H1 (cell line): ENCODE measurements around the gene ICAM3. TPM values are rescaled to one million over a fixed set of nuclear protein-coding genes. Genes with fewer than 3 reads are reported as not detected.

Experiments
- CBX8 ChIP-seq: fragments of 300-800, 300-1000 bp; sonication (generic); IDR thresholded peaks from 2 replicates; pipeline ENCODE4 v1.7.1; 2016; ENCODE audit warnings: low read depth, low read length, borderline replicate concordance
- CEBPB ChIP-seq: IDR thresholded peaks from 2 replicates; pipeline ENCODE4 v1.6.1; 2012; ENCODE audit warnings: low read depth, low read length
- CHD1 ChIP-seq: IDR thresholded peaks from 2 replicates; pipeline ENCODE4 v1.6.1; 2012; ENCODE audit warnings: low read depth, low read length, improper control_type of control experiment
- CHD2 ChIP-seq: IDR thresholded peaks from 2 replicates; pipeline ENCODE4 v1.6.1; 2012; ENCODE audit warnings: low read length, improper control_type of control experiment
- CTCF ChIP-seq, 3 experiments: IDR thresholded peaks; 1 replicate in 2 of 3; 2 replicates in 1 of 3; pipeline versions ENCODE4 v1.5.1 to v1.6.1; 2011; ENCODE audit warnings: low read length in 3 of 3, mild to moderate bottlenecking in 3 of 3, inconsistent platforms in 2 of 3, low read depth in 1 of 3, moderate library complexity in 1 of 3; ENCODE audit not compliant: insufficient read depth in 1 of 3; ENCODE audit errors: control extremely low read depth in 1 of 3
- EGR1 ChIP-seq: IDR thresholded peaks from 2 replicates; pipeline ENCODE4 v1.6.1; 2011; ENCODE audit warnings: low read depth, low read length, borderline replicate concordance
- FOSL1 ChIP-seq: IDR thresholded peaks from 2 replicates; pipeline ENCODE4 v1.6.1; 2011; ENCODE audit warnings: mild to moderate bottlenecking, low read depth, low read length, moderate library complexity; ENCODE audit not compliant: insufficient read depth
- GTF2F1 ChIP-seq: IDR thresholded peaks from 2 replicates; pipeline ENCODE4 v1.6.1; 2012; ENCODE audit warnings: low read depth, low read length, improper control_type of control experiment, borderline replicate concordance
- HDAC6 ChIP-seq: IDR thresholded peaks from one replicate; pipeline ENCODE4 v1.7.1; 2012; ENCODE audit warnings: low read depth, mild to moderate bottlenecking, inconsistent platforms, low read length, moderate library complexity
- KDM4A ChIP-seq: IDR thresholded peaks from one replicate; pipeline ENCODE4 v1.7.1; 2012; ENCODE audit warnings: low read depth, mild to moderate bottlenecking, moderate library complexity, low read length, inconsistent platforms; ENCODE audit not compliant: severe bottlenecking
- KDM5A ChIP-seq: fragments of 200-600 bp; IDR thresholded peaks from 2 replicates; pipeline ENCODE4 v1.7.1; 2012; ENCODE audit warnings: mild to moderate bottlenecking, low read length, inconsistent platforms, mixed read lengths
- POLR2A ChIP-seq, 2 experiments: IDR thresholded peaks; 1 replicate in 1 of 2; 2 replicates in 1 of 2; pipeline ENCODE4 v1.6.1; 2011; ENCODE audit warnings: low read depth in 2 of 2, low read length in 2 of 2, mild to moderate bottlenecking in 2 of 2; ENCODE audit errors: control extremely low read depth in 1 of 2
- POU5F1 ChIP-seq: IDR thresholded peaks from 2 replicates; pipeline ENCODE4 v1.6.1; 2011; ENCODE audit warnings: low read depth, mild to moderate bottlenecking, low read length, moderate library complexity
- RBBP5 ChIP-seq: IDR thresholded peaks from 2 replicates; pipeline ENCODE4 v1.7.1; 2012; ENCODE audit warnings: low read depth, mild to moderate bottlenecking, inconsistent platforms, low read length, moderate library complexity, borderline replicate concordance
- RNF2 ChIP-seq: fragments of 200-900, 300-1000 bp; sonication (generic); IDR thresholded peaks from 2 replicates; pipeline ENCODE4 v1.7.1; 2016; ENCODE audit warnings: borderline replicate concordance, low read depth, mild to moderate bottlenecking, antibody characterized with exemption, low read length; ENCODE audit not compliant: poor library complexity, severe bottlenecking; ENCODE audit errors: missing control alignments
- RXRA ChIP-seq: IDR thresholded peaks from 2 replicates; pipeline ENCODE4 v1.6.1; 2011; ENCODE audit warnings: low read depth, mild to moderate bottlenecking, low read length, moderate library complexity; ENCODE audit not compliant: insufficient read depth
- SIRT6 ChIP-seq: IDR thresholded peaks from one replicate; pipeline ENCODE4 v1.7.1; 2012; ENCODE audit warnings: low read length, inconsistent platforms
- SRF ChIP-seq: IDR thresholded peaks from 2 replicates; pipeline ENCODE4 v1.6.1; 2011; ENCODE audit warnings: mild to moderate bottlenecking, low read depth, low read length, moderate library complexity
- SUZ12 ChIP-seq: fragments of 200-600 bp; sonication (generic); IDR thresholded peaks from 2 replicates; pipeline ENCODE4 v1.6.1; 2012; ENCODE audit warnings: mild to moderate bottlenecking, inconsistent platforms, low read length, moderate library complexity, mixed read lengths
- TAF1 ChIP-seq: IDR thresholded peaks from 2 replicates; pipeline ENCODE4 v1.6.1; 2011; ENCODE audit warnings: mild to moderate bottlenecking, low read depth, low read length
- YY1 ChIP-seq: IDR thresholded peaks from 2 replicates; pipeline ENCODE4 v1.6.1; 2011; ENCODE audit warnings: low read depth, mild to moderate bottlenecking, low read length
- ZNF274 ChIP-seq: IDR thresholded peaks from 2 replicates; pipeline ENCODE4 v1.7.0; 2012; ENCODE audit warnings: low read length, borderline replicate concordance; ENCODE audit errors: extremely low read depth
- polyA plus RNA-seq, 7 experiments: library from polyadenylated mRNA; depleted of rRNA in 3 of 7; stranded (reverse) in 5 of 7; unstranded in 2 of 7; fragments of >200 nt in 5 of 7; fragments of 200-250 nt in 2 of 7; gene quantifications; 1 replicate in 5 of 7; 2 replicates in 1 of 7; 4 replicates in 1 of 7; pipeline versions ENCODE4 v1.2.1 to v1.2.3, GENCODE V29; 2011 to 2013; ENCODE audit warnings: missing spikeins in 2 of 7, mixed read lengths in 2 of 7
- total RNA-seq: library from RNA; stranded (reverse); fragmentation: NEBNext Ultra II Directional; extraction: Animal tissue kit (Norgen Biotek cat#: 25700); gene quantifications from 2 replicates; pipeline ENCODE4 v1.2.1, GENCODE V29; 2021
- TF ChIP-seq, protein P1 (sequence below): IDR thresholded peaks from 2 replicates; pipeline ENCODE4 v1.6.1; 2012; ENCODE audit warnings: inconsistent platforms

Gene ICAM3
- total and polyA plus RNA-seq, 2 of the 8 experiments (the other 6 are each of a cell fraction or from before 2014, with no cell fraction given): 15.4 to 16.5 TPM

GRCh38 chr19:10353793-10354391 lies 14.5 kb upstream of the ICAM3 start (continued):
- TF ChIP-seq SUZ12: no peak
- no peak for TF ChIP-seq YY1
- TF ChIP-seq POLR2A (IDR thresholded peaks at IDR 0.05; ENCODE audit: control extremely low read depth in 1 of 2, low read depth in 2 of 2, low read length in 2 of 2): peak in 1 of 2 experiments; percentile 79; a peak in 1 of 3 replicates
- no peak; the same call in 1 of the 2 replicates for TF ChIP-seq EGR1
- no peak for TF ChIP-seq HDAC6
- TF ChIP-seq RNF2: no peak
- no peak for TF ChIP-seq ZNF274
- TF ChIP-seq CHD1: no peak
- no peak for TF ChIP-seq CBX8
- no peak for TF ChIP-seq SIRT6
- TF ChIP-seq KDM4A: peak; percentile 74
- 0 out of 2 replicates have a peak, but pooled peaks have one; percentile 48 for TF ChIP-seq RBBP5
- no peak for TF ChIP-seq POU5F1
- no peak for TF ChIP-seq RXRA
- no peak for TF ChIP-seq CEBPB
- no peak for TF ChIP-seq FOSL1
- no peak for TF ChIP-seq CHD2
- TF ChIP-seq KDM5A: no peak
- peak; percentile 28; the same call in 1 of the 2 replicates for TF ChIP-seq TAF1
- TF ChIP-seq GTF2F1: no peak
- TF ChIP-seq, protein P1, sequence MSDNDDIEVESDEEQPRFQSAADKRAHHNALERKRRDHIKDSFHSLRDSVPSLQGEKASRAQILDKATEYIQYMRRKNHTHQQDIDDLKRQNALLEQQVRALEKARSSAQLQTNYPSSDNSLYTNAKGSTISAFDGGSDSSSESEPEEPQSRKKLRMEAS: peak; percentile 86
- no peak for TF ChIP-seq SRF
- peak in 1 of 3 experiments; percentile 2; a peak in 1 of 4 replicates for TF ChIP-seq CTCF (IDR thresholded peaks at IDR 0.05; ENCODE audit: control extremely low read depth in 1 of 3, insufficient read depth in 1 of 3, low read depth in 1 of 3, low read length in 3 of 3)
